Activated CD8-positive, alpha-beta memory T cell treated with anti-CD3 and anti-CD28 coated beads, Interleukin-2, amount 50 U/mL, for 1 hour (primary cell): Measurements from ENCODE around the gene CCL11.

Source experiments
- DNase-seq: peaks from one replicate; pipeline ENCODE4 v3.0.0-alpha.2; 2020; ENCODE audit errors: extremely low read depth

Gene CCL11

DNA sequence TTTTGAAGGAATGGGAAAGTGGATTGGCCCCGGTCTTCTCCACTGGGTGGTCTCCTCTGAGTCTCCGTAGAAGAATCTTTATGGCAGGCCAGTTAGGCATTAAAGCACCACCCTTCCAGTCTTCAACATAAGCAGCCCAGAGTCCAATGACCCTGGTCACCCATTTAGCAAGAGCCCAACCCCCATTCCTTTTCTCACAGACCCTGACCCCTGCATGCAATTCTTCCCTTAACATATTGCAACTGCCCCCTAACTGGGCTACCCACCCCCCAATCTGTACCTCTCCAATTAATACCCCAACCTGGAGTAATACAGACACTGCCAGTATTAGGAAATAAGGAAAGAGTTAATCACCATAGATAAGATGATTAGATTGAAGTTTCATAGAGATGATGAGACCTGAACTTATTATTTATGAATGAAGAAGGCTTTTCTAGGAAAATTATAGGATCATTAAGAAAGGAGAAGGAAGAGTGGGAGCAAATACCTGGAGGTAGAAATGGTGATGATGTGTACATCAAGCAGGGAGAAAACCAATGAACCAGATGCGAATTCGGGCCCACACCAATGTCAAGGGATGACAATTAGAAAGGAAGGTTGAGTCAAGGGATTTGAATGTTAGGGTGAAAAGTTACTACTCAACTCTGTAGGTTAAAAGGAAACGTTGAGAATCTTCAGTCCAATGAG, 28.1 kb upstream of the CCL11 start:
- no peak for DNase-seq

- DNase-seq: no peak
Observed at GRCh38 chr17:34257986-34258326, 27.6 kb upstream of the CCL11 start.

DNA sequence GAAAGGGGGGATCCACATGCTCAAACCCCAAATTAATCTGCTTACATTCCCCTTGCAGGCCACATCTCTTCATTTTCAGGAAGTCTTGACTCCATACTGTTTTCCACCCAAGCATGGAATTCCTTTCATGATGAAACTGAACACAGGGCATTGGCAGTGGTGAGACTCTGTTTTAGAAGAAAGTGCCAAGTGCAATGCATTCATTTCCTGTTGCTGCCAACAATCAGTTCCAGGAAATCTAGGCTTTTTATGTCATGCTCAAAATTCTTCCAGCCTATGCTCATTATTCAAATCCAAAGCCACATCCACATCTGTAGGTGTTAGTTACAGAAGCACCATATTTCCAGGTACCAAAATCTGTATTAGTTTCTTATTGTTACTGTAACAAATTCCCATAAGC, 26.4 kb upstream of the CCL11 start:
- DNase-seq: no peak

GRCh38 chr17:34260861-34261260, 24.7 kb upstream of the CCL11 start:
- DNase-seq: no peak

GRCh38 chr17:34261568-34262337, 23.8 kb upstream of the CCL11 start:
- no peak for DNase-seq

DNA sequence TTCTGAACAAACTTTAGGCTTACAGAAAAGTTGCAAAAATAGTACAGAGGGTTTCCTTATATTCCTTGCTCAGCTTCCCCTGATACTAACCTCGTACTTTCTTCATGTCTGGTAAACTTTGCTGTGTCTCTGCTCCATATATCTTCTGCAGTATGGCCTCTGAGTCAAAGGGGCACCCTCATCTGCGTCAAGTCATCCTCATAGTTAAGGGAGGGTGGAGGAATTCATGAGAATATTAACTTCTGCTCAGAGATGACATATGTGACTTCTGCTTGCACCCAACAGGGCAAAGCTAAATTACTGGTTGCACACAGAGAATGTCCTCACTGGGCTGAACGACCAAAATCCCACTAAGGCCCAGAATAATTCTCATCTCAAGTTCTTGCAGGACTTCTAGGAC, 19.8 kb upstream of the CCL11 start:
- no peak for DNase-seq

DNA sequence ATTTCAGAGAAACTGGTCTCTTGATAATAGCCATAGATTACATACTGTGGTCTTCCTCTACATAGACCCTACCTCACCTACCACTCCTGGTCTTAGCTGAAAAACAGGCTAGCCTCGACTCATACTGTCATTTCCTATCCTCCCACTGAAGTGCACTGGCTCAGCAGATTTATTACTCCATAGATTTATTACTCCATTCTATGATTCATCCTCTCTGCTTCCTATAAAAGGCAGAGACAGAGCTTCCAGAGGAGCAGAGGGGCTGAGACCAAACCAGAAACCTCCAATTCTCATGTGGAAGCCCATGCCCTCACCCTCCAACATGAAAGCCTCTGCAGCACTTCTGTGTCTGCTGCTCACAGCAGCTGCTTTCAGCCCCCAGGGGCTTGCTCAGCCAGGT, 15.6 kb upstream of the CCL11 start, which contains the start of gene CCL7:
Gene CCL7, plus strand, starts transcription at position 253 of the 400 bp plus-strand sequence. Its CDS starts 70 bp downstream, at position 323.
- no peak for DNase-seq

DNA sequence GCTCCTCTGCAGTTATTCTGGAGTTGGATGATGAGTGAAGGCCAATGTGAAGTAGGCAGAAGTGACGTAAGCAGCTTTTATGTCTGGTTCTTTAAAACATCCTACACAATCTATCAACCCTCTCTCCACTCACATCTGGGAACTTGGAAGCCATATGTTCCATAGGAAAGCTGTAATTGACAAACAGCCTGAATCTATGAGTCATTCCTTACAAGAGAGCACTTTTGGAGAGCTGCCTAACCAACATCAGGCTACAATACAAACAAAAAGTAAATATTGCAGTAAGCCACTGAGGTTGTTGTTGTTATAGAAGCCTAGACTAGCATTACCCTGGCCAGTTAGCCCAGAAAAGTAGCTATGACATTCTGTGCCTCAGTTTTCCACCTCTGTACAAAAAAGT, 9.7 kb upstream of the CCL11 start:
- DNase-seq: no peak

- DNase-seq: no peak
Observed at GRCh38 chr17:34276826-34277225, 8.7 kb upstream of the CCL11 start.

DNA sequence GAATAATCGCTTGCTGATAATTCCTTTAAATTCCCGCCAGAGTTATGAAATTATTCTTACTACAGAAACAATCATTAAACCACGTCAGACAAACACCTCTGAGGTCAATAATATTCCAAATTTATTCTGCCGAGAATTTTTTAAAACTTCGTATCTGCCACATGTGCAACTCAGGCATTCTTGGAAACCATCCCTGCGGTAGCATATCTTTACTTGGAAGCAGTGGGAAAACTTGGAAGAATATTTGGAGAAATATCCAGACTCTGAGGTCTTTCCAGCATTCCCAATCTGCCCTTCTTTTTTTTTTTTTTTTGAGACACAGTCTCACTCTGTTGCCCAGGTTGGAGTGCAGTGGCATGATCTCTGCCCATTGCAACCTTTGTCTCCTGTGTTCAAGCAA, 2.0 kb upstream of the CCL11 start:
- no peak for DNase-seq

- no peak for DNase-seq
Observed at GRCh38 chr17:34287875-34288274, 2.3 kb downstream of the CCL11 start.

GRCh38 chr17:34290586-34290985, 5.0 kb downstream of the CCL11 start:
- no peak for DNase-seq

GRCh38 chr17:34291721-34292348, 6.3 kb downstream of the CCL11 start:
- no peak for DNase-seq

DNA sequence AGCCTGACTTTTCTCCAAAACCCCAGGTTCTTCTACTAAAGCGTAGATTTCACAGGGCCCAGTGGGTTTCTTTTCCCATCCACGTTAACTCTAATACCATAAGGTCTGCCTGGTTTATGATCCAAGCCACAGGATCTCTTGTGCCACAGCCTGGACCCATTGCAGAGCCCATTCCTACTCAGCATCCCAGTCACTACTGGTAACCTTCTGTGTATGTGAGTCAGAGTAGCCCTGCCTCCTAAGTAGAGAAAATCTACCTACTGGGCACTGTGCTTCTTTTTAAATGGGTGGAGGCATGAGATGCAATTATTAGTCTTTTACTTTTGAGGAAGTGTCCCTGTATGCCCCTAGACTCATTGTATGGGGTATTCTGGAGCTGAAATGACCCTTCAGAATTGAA, 13.5 kb downstream of the CCL11 start:
- DNase-seq: no peak

DNA sequence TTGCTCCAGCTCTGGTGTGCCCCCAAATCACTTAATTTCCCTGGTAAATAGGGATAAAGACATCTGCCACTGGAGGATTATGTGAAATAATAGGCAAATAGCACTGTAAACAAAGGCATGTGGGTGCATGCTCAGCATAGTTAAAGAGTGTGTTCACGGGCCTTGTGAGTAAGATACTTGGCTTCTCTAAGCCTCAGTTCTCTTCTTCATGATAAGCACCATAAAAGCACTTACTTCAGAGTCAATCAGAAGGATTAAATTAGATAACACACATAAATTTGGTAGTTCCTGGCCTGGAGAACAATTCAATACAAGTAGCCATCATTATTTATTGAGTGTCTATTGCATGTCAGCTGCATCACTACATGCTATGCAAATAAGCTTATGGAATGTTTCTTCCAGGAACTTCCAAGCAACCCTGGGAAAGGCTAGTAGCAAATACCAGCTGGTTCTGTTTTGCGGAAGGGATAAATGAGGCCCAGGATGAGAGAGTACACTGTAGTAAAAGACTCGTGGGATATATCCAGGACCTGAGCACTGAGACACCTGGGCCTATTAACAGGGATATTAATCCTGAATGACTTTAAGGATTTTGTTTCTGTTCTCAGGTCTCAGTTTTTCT, 14.5 kb downstream of the CCL11 start:
- no peak for DNase-seq

GRCh38 chr17:34300652-34301370, 15.3 kb downstream of the CCL11 start:
- DNase-seq: no peak

- DNase-seq: no peak
Observed at GRCh38 chr17:34301986-34302385, 16.4 kb downstream of the CCL11 start.

DNA sequence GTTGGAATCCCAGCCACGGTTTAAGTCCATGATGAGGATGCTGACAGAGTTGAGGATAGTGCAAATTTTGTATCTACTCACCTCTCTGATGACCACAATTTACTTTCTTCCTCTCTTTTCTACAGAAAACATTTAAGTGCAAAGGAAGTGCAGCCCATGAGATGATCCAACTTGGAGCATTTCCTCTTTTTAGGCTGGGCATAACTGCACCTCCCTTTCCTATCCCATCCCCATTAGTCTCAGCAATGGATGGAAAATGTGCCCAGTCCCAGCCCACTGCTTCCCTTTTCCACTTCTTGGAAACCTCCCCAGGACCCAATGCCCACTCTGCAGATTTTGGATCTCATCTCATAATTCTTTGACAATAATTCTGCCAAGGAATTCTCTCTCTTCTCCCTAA, 17.1 kb downstream of the CCL11 start:
- DNase-seq: no peak

- no peak for DNase-seq
Observed at GRCh38 chr17:34303606-34304005, 18.1 kb downstream of the CCL11 start.

GRCh38 chr17:34305061-34305460, 19.5 kb downstream of the CCL11 start:
- no peak for DNase-seq

DNA sequence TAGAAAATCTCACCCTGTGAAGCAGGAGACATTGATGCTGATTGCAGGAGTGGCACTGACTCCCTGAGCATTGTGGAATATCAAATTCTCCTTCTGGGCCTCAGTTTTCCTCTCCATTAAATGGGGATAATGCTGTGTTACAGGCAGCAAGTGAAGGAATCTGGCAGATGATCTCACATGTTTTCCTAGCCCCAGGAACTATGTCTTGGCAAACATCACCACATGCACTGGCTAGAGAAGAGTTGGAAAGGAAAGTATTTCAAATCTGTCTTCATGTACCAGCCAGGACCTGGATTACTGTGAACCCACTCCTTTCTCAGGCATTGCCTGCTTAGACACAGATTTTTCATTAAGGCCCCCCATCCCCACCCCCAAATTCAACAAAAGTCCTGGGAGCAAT, 20.1 kb downstream of the CCL11 start:
- DNase-seq: no peak

DNA sequence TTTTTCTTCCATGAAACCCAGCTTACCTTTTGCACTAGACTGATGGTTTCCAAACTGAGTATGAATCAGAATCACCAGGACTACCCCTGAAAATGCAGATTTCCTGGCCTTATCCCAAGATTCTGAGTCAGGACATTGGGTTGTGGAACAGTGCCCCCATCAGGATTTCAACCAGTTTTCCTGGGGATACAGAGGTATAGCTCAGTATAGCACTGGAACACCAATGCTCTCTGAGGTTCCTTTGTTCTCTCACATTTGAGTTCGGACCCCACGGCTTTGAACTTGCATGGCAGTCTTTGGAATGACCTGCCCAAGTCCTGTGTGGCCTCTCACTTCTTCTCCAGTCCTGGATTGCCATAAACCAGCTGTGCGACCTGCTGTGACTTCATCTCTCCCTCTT, 20.9 kb downstream of the CCL11 start:
- no peak for DNase-seq
